Activated T-cell treated with anti-CD3 and anti-CD28 coated beads for 4 hours (primary cell): ENCODE measurements around the gene SOCS1.
A peak's percentile ranks its signal among the peaks of the same experiment; 100 is the strongest.
"Not testable (repeated sequence)": the region's sequence is repeated elsewhere in the genome, so short reads cannot be mapped to it uniquely, and the experiment has no call there.

ENCODE experiments used
- DNase-seq: peaks from one replicate; pipeline ENCODE4 v3.0.0-alpha.2; 2020

The SOCS1 gene

DNA sequence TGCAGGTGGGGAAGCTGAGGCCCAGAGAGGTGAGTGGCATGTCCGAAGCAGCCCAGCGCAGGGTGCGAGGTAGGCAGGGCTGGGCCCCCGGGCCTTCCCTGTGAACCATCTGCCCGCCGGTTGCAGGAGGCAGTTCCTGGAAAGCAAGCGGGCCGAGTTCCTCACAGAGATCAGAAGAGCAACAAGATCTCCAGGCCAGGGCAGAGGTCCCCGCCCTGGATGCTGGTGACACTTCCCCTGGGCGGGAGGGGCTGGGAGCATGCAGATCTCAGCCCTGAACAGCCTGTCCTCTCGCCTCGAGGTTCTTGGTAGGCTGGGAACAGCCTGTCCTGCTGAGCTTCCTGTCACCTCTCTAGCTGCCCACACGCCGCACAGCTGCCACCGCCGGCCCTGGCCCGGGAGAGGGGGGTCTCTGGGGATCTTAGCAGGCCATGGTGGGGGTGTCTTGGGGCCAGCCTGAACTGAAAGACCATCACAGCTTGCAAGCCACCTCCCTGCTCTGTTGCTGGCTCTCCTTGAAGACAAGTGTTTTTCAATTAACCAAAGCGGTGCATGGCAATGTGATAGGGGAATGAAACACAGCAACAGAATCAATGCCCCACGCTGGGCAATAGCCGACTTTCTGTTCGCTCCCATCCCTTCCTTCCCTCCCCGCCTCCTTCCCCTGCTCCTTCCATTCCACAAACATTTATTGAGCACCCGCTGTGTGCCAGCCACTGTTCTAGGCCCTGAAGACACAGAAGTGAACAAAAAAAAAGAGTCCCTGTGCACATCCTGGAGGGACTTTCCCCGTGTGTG, 31.7 kb downstream of the SOCS1 start:
- DNase-seq = peak; percentile 22

DNA sequence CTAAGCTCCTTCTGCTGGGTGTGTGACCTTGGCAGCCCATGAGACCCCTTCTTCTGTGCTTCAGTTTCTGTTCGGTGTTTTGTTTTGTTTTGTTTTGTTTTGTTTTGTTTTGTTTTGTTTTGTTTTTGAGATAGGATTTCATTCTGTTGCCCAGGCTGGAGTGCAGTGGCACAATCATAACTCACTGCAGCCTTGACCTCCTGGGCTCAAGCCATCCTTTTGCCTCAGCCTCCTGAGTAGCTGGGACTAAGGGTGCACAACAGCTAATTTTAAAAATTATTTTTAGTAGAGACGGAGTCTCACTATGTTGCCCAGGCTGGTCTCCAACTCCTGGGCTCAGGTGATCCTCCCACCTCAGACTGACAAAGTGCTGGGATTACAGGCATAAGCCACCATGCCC, 35.5 kb downstream of the SOCS1 start:
- not testable (repeated sequence) for DNase-seq

DNA sequence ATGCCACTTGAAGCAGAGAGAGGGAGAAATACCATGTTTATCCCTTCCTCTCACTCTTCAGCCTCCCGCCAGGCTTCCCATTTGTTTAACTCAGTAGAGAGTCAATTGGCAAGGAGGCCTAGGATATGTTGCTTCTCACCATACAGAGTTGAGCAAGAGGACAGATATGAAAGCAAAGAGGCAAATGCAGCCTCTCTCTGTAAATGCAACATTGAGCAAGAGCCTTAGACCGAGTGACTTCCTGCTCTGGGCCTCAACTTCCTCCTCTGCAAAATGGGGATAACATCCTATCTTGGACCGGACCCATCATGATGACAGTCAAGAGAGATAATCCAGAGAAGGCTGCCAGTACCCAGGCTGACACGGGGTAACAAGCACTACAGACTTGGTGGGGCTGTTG, 36.8 kb downstream of the SOCS1 start:
- no peak for DNase-seq

DNA sequence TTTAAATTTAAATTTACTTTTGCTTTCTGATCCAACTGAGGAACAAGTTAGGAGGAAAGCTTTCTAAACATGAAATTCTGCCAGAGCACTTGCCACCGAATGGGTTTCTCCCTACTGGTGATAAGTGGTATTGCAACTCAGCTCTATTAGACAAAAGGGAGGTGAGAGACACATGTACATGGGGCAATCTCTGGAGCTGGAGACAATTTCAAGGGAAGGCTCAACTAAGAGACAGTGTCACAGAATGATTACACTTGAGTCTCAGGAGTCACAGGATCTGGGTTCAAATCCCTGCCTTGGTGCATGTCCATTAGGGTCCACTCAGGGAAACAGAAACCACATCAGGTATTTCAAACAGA, 37.4 kb downstream of the SOCS1 start:
- no peak for DNase-seq

DNA sequence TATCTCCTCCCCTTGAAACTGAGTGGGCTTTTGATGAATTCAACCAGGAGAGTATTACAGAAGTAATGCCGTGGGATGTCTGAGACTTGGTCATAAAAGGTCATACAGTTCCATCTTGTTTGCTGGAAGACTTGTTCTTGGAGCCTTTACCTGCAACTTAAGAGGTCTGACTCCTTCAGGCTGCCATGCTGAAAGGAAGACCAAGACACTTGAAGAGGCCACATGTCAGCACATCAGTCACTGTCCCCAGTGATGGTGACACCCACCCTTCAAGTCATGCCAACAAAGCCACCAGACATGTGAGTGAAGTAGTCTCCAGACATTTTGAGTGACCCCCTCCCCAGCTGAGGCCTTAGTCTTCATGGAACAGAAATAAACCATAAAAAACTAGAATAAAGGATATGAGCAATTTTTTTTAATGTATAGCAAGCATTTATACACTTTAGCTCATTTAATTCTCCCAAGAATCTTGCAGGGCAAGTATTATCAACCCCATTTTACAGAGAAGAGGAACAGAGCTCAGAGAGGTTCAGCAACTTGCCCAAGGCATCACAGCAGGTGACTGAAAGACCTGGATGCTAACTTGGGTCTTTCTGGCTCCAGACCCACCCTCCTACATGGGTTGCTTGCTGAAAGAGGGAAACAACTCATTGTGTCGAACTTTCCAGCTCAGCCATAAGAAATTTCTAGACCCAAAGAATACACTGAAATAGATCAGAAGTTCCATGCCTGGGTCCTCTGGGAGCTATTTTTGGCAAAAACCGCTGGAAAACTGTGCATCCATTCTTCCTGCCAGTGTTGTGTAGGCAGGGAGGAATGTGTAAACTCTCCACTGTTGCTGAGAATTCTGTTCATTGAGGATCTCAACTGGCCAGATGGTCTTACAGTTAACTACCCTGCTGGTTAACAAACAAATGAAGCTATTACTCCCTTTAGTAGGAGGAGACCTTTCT, 38.1 kb downstream of the SOCS1 start:
- DNase-seq = no peak

DNA sequence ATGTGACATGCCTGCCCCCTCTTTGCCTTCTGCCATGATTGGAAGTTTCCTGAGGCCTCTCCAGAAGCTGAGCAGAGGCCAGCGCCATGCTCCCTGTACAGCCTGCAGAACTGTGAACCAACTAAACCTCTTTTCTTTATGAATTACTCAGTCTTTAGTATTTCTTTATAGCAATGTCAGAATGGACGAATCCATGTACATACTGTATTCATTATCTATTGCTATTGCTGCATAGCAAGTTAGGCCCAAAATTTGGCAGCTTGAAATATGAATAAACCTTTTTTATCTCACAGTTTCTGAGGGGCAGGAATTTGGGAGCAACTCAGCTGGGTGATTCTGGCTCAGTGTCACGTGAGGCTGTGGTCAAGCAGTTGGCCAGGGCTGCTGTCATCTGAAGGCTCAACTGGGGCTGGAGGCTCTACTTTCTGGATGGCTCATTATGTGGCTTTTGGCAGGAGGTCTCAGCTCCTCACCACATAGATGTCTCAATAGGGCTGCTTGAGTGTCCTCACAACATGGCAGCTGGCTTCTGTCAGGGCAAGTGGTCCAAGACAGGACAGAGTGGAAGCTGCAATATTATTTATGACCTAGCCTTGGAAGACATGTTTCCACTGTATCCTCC, 40.0 kb downstream of the SOCS1 start:
- DNase-seq = no peak

DNA sequence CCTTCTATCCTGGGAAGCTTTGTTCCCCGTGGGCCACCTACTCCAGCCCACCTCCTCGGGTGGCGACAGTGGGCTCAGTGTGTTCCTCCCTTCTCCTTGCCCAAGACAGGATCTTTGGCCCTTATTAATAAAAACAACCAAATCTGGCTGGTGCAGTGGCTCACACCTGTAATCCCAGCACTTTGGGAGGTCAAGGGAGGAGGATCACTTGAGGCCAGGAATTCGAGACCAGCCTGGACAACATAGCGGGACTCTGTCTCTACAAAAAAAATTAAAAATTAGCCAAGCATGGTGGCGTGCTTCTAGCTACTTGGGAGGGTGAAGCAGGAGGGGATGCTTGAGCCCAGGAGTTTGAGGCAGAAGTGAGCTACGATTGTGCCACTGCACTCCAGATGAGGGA, 42.2 kb downstream of the SOCS1 start:
- DNase-seq = no peak

DNA sequence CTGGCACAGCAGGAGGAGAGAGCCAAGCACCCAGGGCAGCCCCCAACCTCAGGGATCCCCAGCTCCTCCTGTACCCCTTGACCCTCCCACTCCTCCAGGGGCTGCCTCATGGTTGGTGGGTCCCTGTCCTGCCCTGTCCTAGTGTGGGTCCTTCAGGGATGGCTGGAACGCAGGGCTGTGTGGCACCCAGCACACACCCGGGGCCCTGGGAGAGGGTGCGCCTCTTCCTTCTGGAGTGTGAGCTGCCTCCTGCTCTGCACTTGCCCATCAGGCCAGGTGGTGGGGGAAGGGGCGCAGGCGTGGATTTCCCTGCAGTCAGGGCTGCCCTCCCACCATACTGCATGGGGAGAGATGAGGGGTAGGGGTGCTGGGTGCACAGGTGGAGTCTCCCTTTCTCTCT, 42.6 kb downstream of the SOCS1 start:
- DNase-seq = no peak

DNA sequence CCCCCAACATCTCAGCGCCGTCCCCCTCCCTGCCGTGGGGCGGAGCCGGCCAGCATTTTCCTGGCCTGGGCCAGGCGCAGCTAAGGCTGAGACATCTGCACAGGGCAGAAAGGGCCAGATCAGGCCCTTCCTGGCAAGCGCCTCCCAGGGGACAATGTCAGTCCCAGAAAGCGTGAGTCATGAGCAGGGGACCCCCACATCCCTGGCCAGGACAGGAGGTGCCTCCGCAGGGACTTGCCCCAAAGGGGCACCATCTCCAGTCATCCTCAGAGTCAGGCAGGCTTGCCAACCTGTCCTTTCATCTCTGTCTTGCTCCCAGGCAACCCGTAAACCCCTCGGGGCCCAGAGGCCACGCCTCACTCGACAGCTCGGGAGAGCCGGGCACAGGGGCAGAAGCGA, 43.2 kb downstream of the SOCS1 start:
- no peak for DNase-seq

DNA sequence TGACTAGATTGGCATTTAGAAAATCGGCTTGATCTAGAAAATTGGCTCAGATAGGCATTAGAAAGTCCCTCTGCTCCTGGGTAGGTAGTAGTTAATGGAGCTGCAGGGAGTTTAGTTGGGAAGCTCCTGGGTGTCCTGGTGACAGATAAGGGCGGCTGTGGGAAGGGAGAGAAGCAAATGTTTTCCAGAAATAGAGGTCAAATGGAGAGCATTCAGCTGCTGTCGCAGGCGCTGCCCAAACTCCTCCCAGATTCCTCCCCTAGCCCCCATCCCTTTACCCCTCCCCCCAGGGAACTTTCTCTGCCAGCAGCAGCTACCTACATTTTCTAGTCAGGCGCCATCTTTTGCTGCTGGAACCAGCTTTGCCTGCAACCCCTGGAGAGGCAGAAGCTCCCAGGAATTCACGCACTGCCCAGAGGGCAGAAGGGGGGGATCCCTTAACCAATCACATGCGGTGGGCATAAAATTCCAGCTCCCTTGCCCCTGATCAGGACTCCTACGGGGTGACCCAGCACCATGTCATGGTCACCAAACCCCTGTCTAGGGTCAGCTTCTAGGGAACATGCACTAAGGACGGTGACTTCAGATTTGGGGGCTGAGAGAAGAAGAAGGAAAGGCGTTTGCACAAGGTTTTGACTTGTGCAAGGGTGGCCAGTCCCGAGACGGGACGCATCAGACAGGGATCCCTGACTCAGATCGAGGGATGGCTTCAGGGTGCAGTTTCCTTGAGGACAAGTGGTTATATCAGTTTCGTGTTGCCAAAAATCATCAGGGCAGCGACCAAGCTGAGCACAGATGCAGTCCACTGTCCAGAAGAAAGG, 43.8 kb downstream of the SOCS1 start:
- DNase-seq = no peak

DNA sequence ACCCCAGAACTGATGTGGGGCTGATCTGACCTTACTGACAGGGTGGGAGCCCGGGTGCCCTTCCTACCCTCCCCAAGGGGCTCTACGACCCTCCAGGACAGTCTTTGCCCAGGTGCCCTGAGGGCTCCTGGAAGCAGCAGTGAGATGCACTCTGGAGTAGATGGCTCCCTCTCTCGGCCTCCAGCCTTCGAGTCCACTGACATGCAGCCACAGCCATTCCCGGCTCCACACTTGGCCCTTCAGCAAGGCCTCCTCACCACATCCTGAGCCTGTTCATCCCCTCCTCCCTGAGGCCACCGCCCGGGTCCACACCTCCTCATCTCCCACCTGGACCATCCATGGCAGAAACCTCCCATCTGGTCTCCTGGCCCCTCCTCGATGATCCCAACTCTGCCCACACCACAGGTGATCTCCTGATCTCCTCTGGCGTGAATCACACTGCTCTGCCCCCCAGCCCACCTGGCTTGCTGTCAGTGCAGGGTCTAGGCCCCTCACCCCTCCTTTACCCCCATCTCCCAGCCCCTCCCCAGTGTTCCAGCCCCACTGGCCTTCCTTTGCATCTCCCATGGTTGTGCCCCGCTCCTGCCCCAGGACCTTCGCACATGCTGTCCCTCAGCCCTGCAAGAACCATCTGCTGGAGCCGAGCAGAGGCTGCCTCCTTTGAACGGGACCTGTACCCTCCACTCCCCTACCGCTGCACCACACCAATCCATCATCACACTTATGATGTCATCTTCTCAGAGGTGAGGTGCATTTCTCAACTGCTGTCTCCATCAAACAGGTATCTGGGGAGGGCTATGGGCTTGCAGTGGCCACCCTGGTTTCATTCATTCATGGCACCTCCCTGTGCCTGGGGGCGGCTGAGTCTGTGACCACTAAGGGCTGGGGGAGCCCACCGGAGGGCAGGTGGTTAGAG, 44.7 kb downstream of the SOCS1 start:
- DNase-seq = no peak

DNA sequence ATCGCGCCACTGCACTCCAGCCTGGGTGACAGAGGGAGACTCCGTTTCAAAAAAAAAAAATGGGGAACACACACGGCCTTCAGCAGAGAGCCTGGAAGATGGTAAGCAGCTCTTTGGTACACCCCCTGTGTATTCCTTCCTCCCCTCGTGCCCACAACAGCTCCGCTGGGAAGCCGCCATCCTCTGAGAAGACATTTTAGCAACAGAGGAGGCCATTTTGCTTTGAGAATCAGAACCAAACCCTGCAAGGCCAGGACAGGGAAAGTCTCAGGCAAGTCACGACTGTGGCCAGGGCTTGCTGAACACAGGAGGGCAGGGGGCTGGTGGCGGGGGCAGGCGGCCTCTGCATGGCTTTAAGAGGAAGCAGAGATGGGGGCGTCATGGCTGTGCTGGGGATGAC, 45.7 kb downstream of the SOCS1 start:
- no peak for DNase-seq

DNA sequence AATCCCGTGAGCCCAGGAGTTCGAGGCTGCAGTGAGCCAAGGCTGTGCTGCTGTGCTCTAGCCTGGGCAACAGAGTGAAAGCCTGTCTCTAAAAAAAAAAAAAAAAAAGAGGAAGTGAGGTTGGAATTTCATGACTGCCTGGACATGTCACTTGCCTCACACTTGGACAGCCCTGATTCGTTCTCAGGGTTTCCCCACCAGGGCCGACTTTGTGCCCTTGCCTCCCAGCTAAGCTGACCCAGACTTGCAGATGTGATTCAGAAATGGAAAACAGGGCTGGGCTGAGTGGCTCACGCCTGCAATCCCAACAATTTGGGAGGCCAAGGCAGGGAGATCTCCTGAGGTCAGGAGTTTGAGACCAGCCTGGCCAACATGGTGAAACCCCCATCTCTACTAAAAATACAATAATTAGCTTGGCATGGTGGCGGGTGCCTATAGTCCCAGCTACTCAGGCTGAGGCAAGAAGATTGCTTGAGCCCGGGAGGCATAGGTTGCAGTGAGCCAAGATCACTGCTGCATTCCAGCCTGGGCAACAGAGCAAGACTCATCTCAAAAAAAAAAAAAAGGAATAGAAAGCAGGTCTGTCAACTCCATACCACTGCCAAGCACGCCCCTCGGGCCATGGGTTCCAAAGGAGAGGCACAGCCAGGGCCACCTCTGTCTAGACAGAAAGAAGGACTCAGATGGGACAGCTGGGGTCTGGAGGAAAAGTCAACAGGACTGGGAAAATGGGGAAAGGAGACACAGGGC, 46.9 kb downstream of the SOCS1 start:
- no peak for DNase-seq

DNA sequence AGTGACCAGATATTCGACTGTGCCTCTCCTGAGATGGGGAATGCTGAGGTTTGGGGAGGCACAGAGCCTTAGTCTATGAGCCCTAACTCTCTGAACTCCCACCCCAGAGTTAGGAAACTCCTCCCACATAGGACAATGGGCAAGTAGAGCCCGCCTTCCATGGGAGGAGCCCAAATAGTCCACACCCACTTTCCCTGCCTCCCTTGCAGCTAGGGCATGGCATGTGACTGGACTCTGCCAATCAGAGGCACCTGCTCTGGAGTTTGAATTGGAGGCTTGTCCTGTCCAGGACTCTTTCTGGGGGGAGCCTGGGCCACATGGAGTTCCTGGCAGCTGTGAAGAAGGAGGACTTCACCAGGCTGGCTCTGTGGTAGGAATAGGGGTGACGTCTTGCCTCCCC, 48.4 kb downstream of the SOCS1 start:
- no peak for DNase-seq

DNA sequence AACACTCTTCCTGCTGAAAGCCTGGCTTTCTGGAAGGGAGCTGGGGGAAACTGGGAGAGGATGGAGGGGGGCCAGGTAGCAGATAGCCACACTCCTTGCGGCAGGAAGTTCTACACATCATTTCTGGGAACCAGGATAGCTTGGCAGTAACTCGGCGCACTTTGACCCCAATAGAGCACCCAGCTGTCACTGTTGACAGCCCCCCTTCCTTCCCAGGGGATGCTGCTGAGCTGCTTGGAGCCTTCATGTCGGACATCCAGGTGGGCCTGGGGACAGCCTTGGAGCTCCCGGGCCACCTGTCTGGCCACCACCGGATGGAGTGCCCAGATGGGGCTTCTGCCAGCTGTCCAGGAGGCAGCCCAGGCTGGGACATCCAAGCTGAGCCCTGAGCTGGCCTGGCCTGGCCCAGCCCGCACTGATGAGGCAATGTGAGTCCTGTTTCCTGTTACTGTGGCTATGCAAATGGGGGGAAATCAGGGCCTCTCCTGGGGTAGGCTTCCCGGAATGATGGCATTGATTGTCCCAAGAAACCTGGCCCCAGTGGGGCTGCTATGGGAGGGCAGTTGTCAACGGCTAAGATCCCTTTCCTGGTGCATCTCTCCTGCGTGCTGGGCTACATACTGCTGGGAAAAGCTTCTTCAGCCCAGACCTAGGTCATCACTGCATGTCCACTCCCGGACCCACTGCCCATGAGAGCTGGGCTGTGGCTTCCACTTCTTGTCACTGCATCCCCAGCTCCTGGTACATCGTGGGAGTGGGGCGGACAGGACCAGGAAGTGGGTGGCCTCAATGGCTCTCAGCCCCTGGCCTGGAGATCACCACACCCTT, 50.0 kb downstream of the SOCS1 start:
- DNase-seq = no peak

DNA sequence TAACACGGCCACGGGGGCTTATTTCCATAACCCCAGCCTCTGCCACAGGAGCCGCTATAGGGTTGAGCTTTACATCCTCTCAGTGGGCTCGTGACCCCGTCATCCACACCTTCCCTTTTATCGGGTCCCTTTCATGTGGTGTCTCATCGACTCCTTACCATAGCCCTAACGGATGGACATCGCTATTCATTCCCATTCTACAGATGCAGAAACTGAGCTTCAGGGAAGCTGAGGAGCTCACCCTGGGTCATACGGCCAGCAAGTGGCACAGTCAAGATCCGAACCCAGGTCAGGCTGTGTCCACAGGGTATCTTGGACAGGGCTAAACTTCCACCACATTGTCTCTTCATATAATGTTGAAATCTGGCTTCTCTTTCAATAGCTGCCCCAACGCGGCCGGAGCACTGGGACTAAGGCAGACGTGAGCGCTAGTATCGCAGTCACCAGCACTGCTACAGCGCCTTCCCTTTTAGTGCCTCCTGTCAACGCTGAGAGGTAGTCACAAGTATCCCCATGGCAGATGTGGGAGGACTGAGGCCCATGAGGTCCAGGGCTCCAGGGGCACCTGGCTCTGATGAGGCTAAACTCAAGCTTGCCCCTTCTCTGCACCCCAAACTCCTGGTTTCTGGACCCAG, 50.8 kb downstream of the SOCS1 start:
- DNase-seq = no peak

DNA sequence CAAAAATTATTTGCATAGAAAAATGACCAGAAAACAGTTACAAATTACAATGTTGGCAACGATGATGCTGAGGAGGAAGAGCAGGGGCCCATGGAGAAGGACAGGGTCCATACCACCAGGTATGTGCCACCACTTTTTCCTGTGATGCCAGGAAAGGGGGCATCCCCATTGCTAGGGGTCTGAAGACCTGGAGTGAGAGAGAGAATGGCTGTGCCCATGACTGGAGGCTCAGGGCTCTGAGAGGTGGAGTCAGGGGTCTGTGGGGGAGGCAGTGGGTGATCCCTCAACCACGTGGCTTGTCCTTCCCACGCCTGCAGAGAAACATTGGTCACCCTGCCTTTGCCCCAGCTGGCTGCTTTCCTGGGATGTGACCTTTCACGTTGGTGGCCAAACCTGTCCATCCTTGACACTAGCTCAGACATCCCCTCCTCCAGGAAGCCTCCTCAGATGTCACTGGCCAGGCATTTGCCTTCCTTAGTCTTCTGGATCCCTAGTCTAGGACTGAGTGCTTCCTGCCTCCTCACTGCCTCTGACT, 51.4 kb downstream of the SOCS1 start:
- DNase-seq = no peak
